Hepatocyte (in vitro differentiated cells): Measurements from ENCODE around the gene R3HDML.

Experiments
- EZH2 ChIP-seq: fragments of 200-600 bp; sonication (generic); IDR thresholded peaks from 2 replicates; pipeline ENCODE4 v1.6.1; 2016; ENCODE audit warnings: antibody characterized with exemption, mild to moderate bottlenecking, borderline replicate concordance
- EZH2phosphoT487 ChIP-seq: fragments of 200-600 bp; sonication (generic); IDR thresholded peaks from one replicate; pipeline ENCODE4 v1.6.1; 2018; ENCODE audit warnings: antibody characterized with exemption, mild to moderate bottlenecking, low read depth, moderate library complexity; ENCODE audit not compliant: unreplicated experiment, severe bottlenecking

GRCh38 chr20:44356353-44356723 lies 19.5 kb downstream of the R3HDML start:
- TF ChIP-seq EZH2 = no peak
- no peak for TF ChIP-seq EZH2phosphoT487
